AG09309 (cell line): ENCODE data around the gene STK39.

Experiments used
- DNase-seq: peaks from one replicate; pipeline ENCODE4 v3.0.0-alpha.2; 2010; ENCODE audit warnings: low read depth
- H3K4me3 ChIP-seq: 2 replicates; pipeline ENCODE4 v1.5.1; 2011; ENCODE audit warnings: mild to moderate bottlenecking, low read depth, low read length, moderate library complexity; ENCODE audit not compliant: control insufficient read depth
- TF ChIP-seq, protein P1 (sequence below): IDR thresholded peaks from 2 replicates; pipeline ENCODE4 v1.5.1; 2011; ENCODE audit warnings: mild to moderate bottlenecking, low read depth, low read length, inconsistent platforms; ENCODE audit not compliant: insufficient read depth, control insufficient read depth; ENCODE audit errors: missing control alignments

The STK39 gene

GRCh38 chr2:168136392-168136977 is 110.9 kb downstream of the STK39 start:
- H3K4me3 ChIP-seq, result no peak overlapping the region
- DNase-seq, result no peak
- TF ChIP-seq, protein P1, sequence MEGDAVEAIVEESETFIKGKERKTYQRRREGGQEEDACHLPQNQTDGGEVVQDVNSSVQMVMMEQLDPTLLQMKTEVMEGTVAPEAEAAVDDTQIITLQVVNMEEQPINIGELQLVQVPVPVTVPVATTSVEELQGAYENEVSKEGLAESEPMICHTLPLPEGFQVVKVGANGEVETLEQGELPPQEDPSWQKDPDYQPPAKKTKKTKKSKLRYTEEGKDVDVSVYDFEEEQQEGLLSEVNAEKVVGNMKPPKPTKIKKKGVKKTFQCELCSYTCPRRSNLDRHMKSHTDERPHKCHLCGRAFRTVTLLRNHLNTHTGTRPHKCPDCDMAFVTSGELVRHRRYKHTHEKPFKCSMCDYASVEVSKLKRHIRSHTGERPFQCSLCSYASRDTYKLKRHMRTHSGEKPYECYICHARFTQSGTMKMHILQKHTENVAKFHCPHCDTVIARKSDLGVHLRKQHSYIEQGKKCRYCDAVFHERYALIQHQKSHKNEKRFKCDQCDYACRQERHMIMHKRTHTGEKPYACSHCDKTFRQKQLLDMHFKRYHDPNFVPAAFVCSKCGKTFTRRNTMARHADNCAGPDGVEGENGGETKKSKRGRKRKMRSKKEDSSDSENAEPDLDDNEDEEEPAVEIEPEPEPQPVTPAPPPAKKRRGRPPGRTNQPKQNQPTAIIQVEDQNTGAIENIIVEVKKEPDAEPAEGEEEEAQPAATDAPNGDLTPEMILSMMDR, result peak; percentile 45

GRCh38 chr2:168135630-168136029 is 111.8 kb downstream of the STK39 start:
- TF ChIP-seq, protein P1, result no peak

DNA sequence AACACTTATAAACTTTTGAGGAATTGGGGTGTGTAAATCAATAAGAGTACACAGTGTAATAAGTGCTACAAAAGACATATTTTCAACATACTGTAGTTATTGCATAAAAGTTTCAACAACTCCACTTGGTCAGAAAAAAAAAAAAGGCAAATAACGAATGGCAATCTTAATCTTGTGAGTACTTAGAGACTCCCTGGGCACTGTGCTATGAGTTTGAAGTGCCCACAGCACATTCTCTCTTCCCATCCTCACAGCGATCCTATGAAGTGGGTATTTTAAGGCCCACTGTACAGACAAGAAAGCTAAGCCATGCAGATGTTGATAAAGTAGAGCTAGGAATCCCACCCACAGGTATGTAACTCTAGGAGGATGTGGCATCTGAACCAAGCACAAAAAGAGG is 112.3 kb downstream of the STK39 start:
- no peak for DNase-seq
- TF ChIP-seq, protein P1, result no peak
- no peak overlapping the region for H3K4me3 ChIP-seq

More at GRCh38 chr2:168135630-168136029, 111.8 kb downstream of the STK39 start:
- no peak for DNase-seq
- no peak overlapping the region for H3K4me3 ChIP-seq

DNA sequence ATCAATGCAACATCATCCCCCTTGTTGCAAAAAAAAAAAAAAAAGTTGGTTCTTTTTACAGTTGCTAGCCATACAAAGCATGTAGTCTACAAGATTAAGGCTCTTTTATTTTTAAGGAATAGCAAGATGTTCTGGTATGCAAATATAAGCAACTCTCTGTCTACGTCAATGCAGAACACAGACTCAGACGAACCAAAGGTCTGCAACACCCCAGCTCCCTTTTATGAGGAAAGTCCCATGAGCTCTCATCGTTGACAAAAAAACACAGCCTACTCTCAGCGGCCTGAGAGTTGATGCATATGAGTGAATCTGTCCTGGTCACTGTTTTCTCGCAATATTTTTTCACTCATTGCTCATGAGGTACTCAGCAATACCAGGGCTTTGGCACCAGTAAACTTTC is 112.9 kb downstream of the STK39 start:
- no peak overlapping the region for H3K4me3 ChIP-seq
- TF ChIP-seq, protein P1, result no peak
- no peak for DNase-seq

GRCh38 chr2:168132389-168132788 is 115.0 kb downstream of the STK39 start:
- TF ChIP-seq, protein P1, result no peak
- DNase-seq, result no peak
- H3K4me3 ChIP-seq, result no peak overlapping the region

DNA sequence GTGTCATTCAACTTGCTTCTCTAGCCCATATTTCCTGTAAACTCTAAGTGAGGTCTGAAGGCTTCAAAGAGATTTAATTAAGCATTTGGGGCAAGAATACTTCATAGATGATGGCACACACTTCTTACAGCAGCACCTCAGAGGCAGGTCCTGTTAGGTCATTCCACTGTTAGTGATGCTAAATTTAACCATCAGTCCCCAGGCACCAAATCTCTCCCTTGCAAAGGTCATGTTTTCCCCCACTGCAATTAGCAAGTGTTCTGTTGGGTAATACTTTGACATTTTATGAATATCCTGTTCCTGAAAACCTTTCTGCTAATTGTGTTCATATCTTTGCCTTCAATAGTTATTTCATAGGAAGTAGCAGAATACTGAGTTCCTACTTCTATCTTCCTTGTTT is 117.0 kb downstream of the STK39 start:
- DNase-seq, result no peak
- TF ChIP-seq, protein P1, result no peak

More for the DNA sequence above, 117.0 kb downstream of the STK39 start:
- H3K4me3 ChIP-seq, result no peak overlapping the region
